K562 (cell line): ENCODE results near the gene XPR1.

Experiments
- CEBPB ChIP-seq: fragments of 450-650 bp; IDR thresholded peaks from 2 replicates; pipeline ENCODE4 v1.6.1; 2016; ENCODE audit warnings: missing genetic modification characterization, missing compliant biosample characterization
- EZH2 ChIP-seq: IDR thresholded peaks from 2 replicates; pipeline ENCODE4 v1.6.1; 2012; ENCODE audit warnings: low read depth, mild to moderate bottlenecking, inconsistent platforms, low read length, borderline replicate concordance
- FOXJ2 ChIP-seq: fragments of 200-800 bp; sonication (Bioruptor generic); IDR thresholded peaks from 2 replicates; pipeline ENCODE4 v1.6.1; 2016; ENCODE audit warnings: missing genetic modification characterization, missing compliant biosample characterization
- NR3C1 ChIP-seq: sonication (generic); formaldehyde crosslinking; IDR thresholded peaks from 2 replicates; pipeline ENCODE4 v1.8.1; 2022; ENCODE audit warnings: missing genetic modification reagents
- ZEB2 ChIP-seq: fragments of 450-650 bp; IDR thresholded peaks from 2 replicates; pipeline ENCODE4 v1.6.1; 2016
- ZFP1 ChIP-seq: fragments of 450-650 bp; formaldehyde crosslinking; IDR thresholded peaks from 2 replicates; pipeline ENCODE4 v1.4.0; 2020; ENCODE audit warnings: mild to moderate bottlenecking, mixed read lengths
- TF ChIP-seq, protein P1 (sequence below): sonication (generic); formaldehyde crosslinking; IDR thresholded peaks from 2 replicates; pipeline ENCODE4 v1.4.0; 2020; ENCODE audit warnings: mild to moderate bottlenecking, missing genetic modification reagents
- TF ChIP-seq, protein P2 (sequence below): fragments of 450-650 bp; formaldehyde crosslinking; IDR thresholded peaks from 2 replicates; pipeline ENCODE4 v1.4.0; 2022; ENCODE audit warnings: mild to moderate bottlenecking, moderate library complexity
- TF ChIP-seq, protein P3 (sequence below): fragments of 250-450 bp; sonication (Bioruptor Pico); IDR thresholded peaks from 2 replicates; pipeline ENCODE4 v1.4.0; 2020; ENCODE audit warnings: mild to moderate bottlenecking, moderate library complexity
- TF ChIP-seq, protein P4 (sequence below), 3 experiments: IDR thresholded peaks in 2 of 3; conservative IDR thresholded peaks in 1 of 3; 2 replicates each; pipeline ENCODE4 v1.5.1; 2011 to 2012; ENCODE audit warnings: low read length in 3 of 3, mild to moderate bottlenecking in 3 of 3, control low read depth in 2 of 3, improper control_type of control experiment in 1 of 3, inconsistent platforms in 1 of 3, low read depth in 1 of 3, mixed read lengths in 1 of 3, moderate library complexity in 1 of 3; ENCODE audit not compliant: insufficient read depth in 2 of 3
- TF ChIP-seq, protein P5 (sequence below): fragments of 250-450 bp; sonication (Bioruptor Pico); IDR thresholded peaks from 2 replicates; pipeline ENCODE4 v1.4.0; 2020; ENCODE audit warnings: mild to moderate bottlenecking, moderate library complexity

DNA sequence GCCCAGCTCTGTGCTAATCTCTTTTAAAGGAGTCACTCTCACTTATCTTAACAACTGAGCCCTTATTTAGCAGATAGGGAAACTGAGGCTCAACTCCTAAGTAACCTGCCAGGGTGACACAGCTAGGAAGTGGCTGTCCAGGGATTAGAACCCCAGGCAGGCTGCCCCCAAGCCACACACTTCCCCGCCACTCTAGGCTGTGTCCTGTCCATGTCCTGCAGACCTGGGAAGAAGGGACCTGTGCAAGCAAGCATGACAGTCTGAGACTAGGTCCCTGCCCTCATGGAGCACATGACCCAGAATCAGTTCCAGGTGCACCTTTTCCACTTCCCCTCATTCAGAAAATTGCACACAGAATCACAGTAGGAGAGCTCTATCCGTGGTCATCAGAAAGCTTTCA is 293.1 kb downstream of the XPR1 start:
- TF ChIP-seq CEBPB (tag) (no peak), ZFP1 (CRISPR knock-in tag) (no peak), ZEB2 (no peak), EZH2 (no peak), NR3C1 (CRISPR knock-in tag) (no peak), FOXJ2 (tag) (no peak)
- TF ChIP-seq, protein P1, sequence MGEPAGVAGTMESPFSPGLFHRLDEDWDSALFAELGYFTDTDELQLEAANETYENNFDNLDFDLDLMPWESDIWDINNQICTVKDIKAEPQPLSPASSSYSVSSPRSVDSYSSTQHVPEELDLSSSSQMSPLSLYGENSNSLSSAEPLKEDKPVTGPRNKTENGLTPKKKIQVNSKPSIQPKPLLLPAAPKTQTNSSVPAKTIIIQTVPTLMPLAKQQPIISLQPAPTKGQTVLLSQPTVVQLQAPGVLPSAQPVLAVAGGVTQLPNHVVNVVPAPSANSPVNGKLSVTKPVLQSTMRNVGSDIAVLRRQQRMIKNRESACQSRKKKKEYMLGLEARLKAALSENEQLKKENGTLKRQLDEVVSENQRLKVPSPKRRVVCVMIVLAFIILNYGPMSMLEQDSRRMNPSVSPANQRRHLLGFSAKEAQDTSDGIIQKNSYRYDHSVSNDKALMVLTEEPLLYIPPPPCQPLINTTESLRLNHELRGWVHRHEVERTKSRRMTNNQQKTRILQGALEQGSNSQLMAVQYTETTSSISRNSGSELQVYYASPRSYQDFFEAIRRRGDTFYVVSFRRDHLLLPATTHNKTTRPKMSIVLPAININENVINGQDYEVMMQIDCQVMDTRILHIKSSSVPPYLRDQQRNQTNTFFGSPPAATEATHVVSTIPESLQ (CRISPR knock-in tag), result no peak
- TF ChIP-seq, protein P2, sequence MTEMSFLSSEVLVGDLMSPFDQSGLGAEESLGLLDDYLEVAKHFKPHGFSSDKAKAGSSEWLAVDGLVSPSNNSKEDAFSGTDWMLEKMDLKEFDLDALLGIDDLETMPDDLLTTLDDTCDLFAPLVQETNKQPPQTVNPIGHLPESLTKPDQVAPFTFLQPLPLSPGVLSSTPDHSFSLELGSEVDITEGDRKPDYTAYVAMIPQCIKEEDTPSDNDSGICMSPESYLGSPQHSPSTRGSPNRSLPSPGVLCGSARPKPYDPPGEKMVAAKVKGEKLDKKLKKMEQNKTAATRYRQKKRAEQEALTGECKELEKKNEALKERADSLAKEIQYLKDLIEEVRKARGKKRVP (CRISPR knock-in tag), result no peak
- TF ChIP-seq, protein P3, sequence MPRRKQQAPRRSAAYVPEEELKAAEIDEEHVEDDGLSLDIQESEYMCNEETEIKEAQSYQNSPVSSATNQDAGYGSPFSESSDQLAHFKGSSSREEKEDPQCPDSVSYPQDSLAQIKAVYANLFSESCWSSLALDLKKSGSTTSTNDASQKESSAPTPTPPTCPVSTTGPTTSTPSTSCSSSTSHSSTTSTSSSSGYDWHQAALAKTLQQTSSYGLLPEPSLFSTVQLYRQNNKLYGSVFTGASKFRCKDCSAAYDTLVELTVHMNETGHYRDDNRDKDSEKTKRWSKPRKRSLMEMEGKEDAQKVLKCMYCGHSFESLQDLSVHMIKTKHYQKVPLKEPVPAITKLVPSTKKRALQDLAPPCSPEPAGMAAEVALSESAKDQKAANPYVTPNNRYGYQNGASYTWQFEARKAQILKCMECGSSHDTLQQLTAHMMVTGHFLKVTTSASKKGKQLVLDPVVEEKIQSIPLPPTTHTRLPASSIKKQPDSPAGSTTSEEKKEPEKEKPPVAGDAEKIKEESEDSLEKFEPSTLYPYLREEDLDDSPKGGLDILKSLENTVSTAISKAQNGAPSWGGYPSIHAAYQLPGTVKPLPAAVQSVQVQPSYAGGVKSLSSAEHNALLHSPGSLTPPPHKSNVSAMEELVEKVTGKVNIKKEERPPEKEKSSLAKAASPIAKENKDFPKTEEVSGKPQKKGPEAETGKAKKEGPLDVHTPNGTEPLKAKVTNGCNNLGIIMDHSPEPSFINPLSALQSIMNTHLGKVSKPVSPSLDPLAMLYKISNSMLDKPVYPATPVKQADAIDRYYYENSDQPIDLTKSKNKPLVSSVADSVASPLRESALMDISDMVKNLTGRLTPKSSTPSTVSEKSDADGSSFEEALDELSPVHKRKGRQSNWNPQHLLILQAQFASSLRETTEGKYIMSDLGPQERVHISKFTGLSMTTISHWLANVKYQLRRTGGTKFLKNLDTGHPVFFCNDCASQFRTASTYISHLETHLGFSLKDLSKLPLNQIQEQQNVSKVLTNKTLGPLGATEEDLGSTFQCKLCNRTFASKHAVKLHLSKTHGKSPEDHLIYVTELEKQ (CRISPR knock-in tag), result no peak
- TF ChIP-seq, protein P4, sequence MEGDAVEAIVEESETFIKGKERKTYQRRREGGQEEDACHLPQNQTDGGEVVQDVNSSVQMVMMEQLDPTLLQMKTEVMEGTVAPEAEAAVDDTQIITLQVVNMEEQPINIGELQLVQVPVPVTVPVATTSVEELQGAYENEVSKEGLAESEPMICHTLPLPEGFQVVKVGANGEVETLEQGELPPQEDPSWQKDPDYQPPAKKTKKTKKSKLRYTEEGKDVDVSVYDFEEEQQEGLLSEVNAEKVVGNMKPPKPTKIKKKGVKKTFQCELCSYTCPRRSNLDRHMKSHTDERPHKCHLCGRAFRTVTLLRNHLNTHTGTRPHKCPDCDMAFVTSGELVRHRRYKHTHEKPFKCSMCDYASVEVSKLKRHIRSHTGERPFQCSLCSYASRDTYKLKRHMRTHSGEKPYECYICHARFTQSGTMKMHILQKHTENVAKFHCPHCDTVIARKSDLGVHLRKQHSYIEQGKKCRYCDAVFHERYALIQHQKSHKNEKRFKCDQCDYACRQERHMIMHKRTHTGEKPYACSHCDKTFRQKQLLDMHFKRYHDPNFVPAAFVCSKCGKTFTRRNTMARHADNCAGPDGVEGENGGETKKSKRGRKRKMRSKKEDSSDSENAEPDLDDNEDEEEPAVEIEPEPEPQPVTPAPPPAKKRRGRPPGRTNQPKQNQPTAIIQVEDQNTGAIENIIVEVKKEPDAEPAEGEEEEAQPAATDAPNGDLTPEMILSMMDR (IDR thresholded peaks at IDR 0.05 in 2 of 3, conservative IDR thresholded peaks at IDR 0.05 in 1 of 3; ENCODE audit: insufficient read depth in 2 of 3, low read depth in 1 of 3, low read length in 3 of 3), result no peak
- TF ChIP-seq, protein P5, sequence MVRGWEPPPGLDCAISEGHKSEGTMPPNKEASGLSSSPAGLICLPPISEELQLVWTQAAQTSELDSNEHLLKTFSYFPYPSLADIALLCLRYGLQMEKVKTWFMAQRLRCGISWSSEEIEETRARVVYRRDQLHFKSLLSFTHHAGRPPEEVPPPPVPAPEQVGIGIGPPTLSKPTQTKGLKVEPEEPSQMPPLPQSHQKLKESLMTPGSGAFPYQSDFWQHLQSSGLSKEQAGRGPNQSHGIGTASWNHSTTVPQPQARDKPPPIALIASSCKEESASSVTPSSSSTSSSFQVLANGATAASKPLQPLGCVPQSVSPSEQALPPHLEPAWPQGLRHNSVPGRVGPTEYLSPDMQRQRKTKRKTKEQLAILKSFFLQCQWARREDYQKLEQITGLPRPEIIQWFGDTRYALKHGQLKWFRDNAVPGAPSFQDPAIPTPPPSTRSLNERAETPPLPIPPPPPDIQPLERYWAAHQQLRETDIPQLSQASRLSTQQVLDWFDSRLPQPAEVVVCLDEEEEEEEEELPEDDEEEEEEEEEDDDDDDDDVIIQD (CRISPR knock-in tag), result no peak
